Mesenchymal stem cell (in vitro differentiated cells and primary cell): ENCODE results near the gene LMLN.

Experiments used
- DNase-seq: peaks from one replicate; pipeline ENCODE4 v3.0.0-alpha.2; 2013
- H2AFZ ChIP-seq: one replicate; pipeline ENCODE4 v1.6.1; 2013; ENCODE audit warnings: low read depth, mild to moderate bottlenecking, control low read depth, inconsistent platforms, low read length, moderate library complexity
- H2AK5ac ChIP-seq: 2 replicates; pipeline ENCODE4 v1.6.1; 2013; ENCODE audit warnings: low read length, moderate library complexity, mild to moderate bottlenecking, inconsistent platforms; ENCODE audit not compliant: severe bottlenecking
- H2BK120ac ChIP-seq: one replicate; pipeline ENCODE4 v1.6.1; 2013; ENCODE audit warnings: low read depth, mild to moderate bottlenecking, inconsistent platforms, low read length, moderate library complexity
- H2BK12ac ChIP-seq, 2 experiments: one replicate each; pipeline ENCODE4 v1.6.1; 2013; ENCODE audit warnings: inconsistent platforms in 2 of 2, low read length in 2 of 2, mild to moderate bottlenecking in 2 of 2, moderate library complexity in 2 of 2, control low read depth in 1 of 2
- H2BK15ac ChIP-seq: one replicate; pipeline ENCODE4 v1.6.1; 2013; ENCODE audit warnings: mild to moderate bottlenecking, low read depth, inconsistent platforms; ENCODE audit not compliant: poor library complexity, severe bottlenecking
- H2BK5ac ChIP-seq: 2 replicates; pipeline ENCODE4 v1.6.1; 2013; ENCODE audit warnings: low read depth, mild to moderate bottlenecking, low read length, control low read depth, inconsistent platforms; ENCODE audit not compliant: poor library complexity, severe bottlenecking
- H3K14ac ChIP-seq, 2 experiments: one replicate each; pipeline ENCODE4 v1.6.1; 2013; ENCODE audit warnings: inconsistent platforms in 2 of 2, low read length in 2 of 2, control low read depth in 1 of 2, mild to moderate bottlenecking in 1 of 2, moderate library complexity in 1 of 2
- H3K18ac ChIP-seq, 2 experiments: one replicate each; pipeline ENCODE4 v1.6.1; 2013; ENCODE audit warnings: inconsistent platforms in 2 of 2, low read length in 2 of 2, control low read depth in 1 of 2, low read depth in 1 of 2, mild to moderate bottlenecking in 1 of 2
- H3K23ac ChIP-seq, 2 experiments: one replicate each; pipeline ENCODE4 v1.6.1; 2013; ENCODE audit warnings: inconsistent platforms in 2 of 2, low read length in 2 of 2, mild to moderate bottlenecking in 2 of 2, moderate library complexity in 2 of 2, control low read depth in 1 of 2
- H3K27ac ChIP-seq: 2 replicates; pipeline ENCODE4 v1.5.1; 2013; ENCODE audit warnings: mild to moderate bottlenecking, moderate library complexity, low read length, control low read depth, inconsistent platforms; ENCODE audit not compliant: poor library complexity, severe bottlenecking
- H3K27me3 ChIP-seq, 2 experiments: 2 replicates each; pipeline versions ENCODE4 v1.6.1 to v1.7.0; 2013; ENCODE audit warnings: low read length in 2 of 2, mild to moderate bottlenecking in 2 of 2, moderate library complexity in 2 of 2, control low read depth in 1 of 2, inconsistent platforms in 1 of 2; ENCODE audit not compliant: control insufficient read depth in 1 of 2, insufficient read depth in 1 of 2
- H3K36me3 ChIP-seq, 2 experiments: 2 replicates each; pipeline versions ENCODE4 v1.6.1 to v1.7.0; 2013; ENCODE audit warnings: low read length in 2 of 2, control low read depth in 1 of 2, inconsistent platforms in 1 of 2, low read depth in 1 of 2, mild to moderate bottlenecking in 1 of 2; ENCODE audit not compliant: insufficient read depth in 2 of 2, control insufficient read depth in 1 of 2
- H3K4ac ChIP-seq, 2 experiments: one replicate each; pipeline ENCODE4 v1.6.1; 2013; ENCODE audit warnings: inconsistent platforms in 2 of 2, low read length in 2 of 2, mild to moderate bottlenecking in 2 of 2, moderate library complexity in 2 of 2, control low read depth in 1 of 2, low read depth in 1 of 2
- H3K4me1 ChIP-seq: 2 replicates; pipeline ENCODE4 v1.6.1; 2013; ENCODE audit warnings: low read depth, low read length, control low read depth; ENCODE audit not compliant: control insufficient read depth, insufficient read depth
- H3K4me2 ChIP-seq: 2 replicates; pipeline ENCODE4 v1.6.1; 2013; ENCODE audit warnings: low read length, mild to moderate bottlenecking, inconsistent platforms; ENCODE audit not compliant: poor library complexity, severe bottlenecking
- H3K4me3 ChIP-seq, 2 experiments: 2 replicates each; pipeline versions ENCODE4 v1.5.1 to v1.7.0; 2013; ENCODE audit warnings: low read length in 2 of 2, mild to moderate bottlenecking in 2 of 2, control low read depth in 1 of 2, low read depth in 1 of 2; ENCODE audit not compliant: insufficient read depth in 1 of 2
- H3K79me1 ChIP-seq: replicated peaks from 2 replicates; pipeline ENCODE4 v1.6.1; 2013; ENCODE audit warnings: mild to moderate bottlenecking, control low read depth, low read length, inconsistent platforms; ENCODE audit not compliant: poor library complexity, severe bottlenecking
- H3K9ac ChIP-seq: 2 replicates; pipeline ENCODE4 v1.7.0; 2013; ENCODE audit warnings: mild to moderate bottlenecking, low read length, moderate library complexity
- H3K9me3 ChIP-seq: 2 replicates; pipeline ENCODE4 v1.7.0; 2013; ENCODE audit warnings: mild to moderate bottlenecking, low read length; ENCODE audit not compliant: control insufficient read depth
- H4K8ac ChIP-seq: one replicate; pipeline ENCODE4 v1.6.1; 2013; ENCODE audit warnings: inconsistent platforms, mild to moderate bottlenecking, low read length, moderate library complexity
- H4K91ac ChIP-seq: one replicate; pipeline ENCODE4 v1.6.1; 2013; ENCODE audit warnings: mild to moderate bottlenecking, low read length, inconsistent platforms
- WGBS: methylation state at CpG from one replicate; pipeline ENCODE4 v1.1.7; 2013; ENCODE audit warnings: mixed read lengths; 5-methylcytosine and 5-hydroxymethylcytosine counted together

Gene LMLN

DNA sequence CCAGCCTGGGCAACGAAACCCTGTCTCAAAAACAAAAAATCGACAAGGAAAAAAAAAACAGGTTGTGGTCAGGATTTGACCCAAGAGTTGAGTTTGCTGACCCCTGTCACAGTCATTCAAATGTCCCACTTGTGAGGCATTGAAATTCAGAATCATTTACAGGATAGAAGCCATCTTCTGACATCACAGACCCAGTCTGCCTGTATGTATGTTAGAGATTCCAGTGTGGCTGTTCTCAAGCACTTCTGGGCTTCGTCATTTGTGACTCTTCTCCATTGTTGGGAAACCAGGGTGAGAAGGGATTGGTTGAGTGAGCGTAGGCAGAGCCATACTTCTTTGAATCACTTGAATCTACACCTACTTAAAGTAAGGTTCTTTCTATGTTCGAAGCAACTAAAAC lies 57.1 kb downstream of the LMLN start:
- Histone ChIP-seq H3K4ac (no peak overlapping the region), H4K91ac (no peak overlapping the region), H3K14ac (no peak overlapping the region), H3K4me3 (no peak overlapping the region), H3K79me1 (no peaks in the 10 kb centered on the region), H3K27ac (no peak overlapping the region), H2AK5ac (no peak overlapping the region), H3K4me1 (peaks cover 3% of the 10 kb centered on the region), H3K18ac (no peak overlapping the region), H2BK5ac (no peak overlapping the region), H2BK15ac (no peak overlapping the region), H2AFZ (no peak overlapping the region), H2BK12ac (no peak overlapping the region), H3K9me3 (no peaks in the 10 kb centered on the region), H3K23ac (no peak overlapping the region), H3K27me3 (no peaks in the 10 kb centered on the region), H2BK120ac (no peak overlapping the region), H3K4me2 (no peak overlapping the region), H3K36me3 (peaks cover 0 to 8% of the 10 kb centered on the region in 2 experiments), H4K8ac (no peak overlapping the region), H3K9ac (no peak overlapping the region)
- whole genome bisulfite sequencing, result 70% methylated on average over 3 of the region's 5 CpGs
- DNase-seq, result no peak

GRCh38 chr3:198018416-198018815 lies 58.4 kb downstream of the LMLN start:
- Histone ChIP-seq H3K14ac (no peak overlapping the region), H4K91ac (no peak overlapping the region), H2BK15ac (no peak overlapping the region), H3K4me2 (no peak overlapping the region), H2BK120ac (no peak overlapping the region), H2BK12ac (no peak overlapping the region), H3K9ac (no peak overlapping the region), H3K23ac (no peak overlapping the region), H3K4ac (no peak overlapping the region), H3K18ac (no peak overlapping the region), H2AFZ (no peak overlapping the region), H3K27ac (no peak overlapping the region), H3K36me3 (peaks cover 0 to 20% of the 10 kb centered on the region in 2 experiments), H3K79me1 (no peaks in the 10 kb centered on the region), H2AK5ac (no peak overlapping the region), H3K27me3 (no peaks in the 10 kb centered on the region), H2BK5ac (no peak overlapping the region), H3K9me3 (no peaks in the 10 kb centered on the region), H3K4me1 (peaks cover 3% of the 10 kb centered on the region), H4K8ac (no peak overlapping the region), H3K4me3 (no peak overlapping the region)
- 67% methylated on average over 1 of the region's 4 CpGs for WGBS
- DNase-seq, result no peak

- no peak overlapping the region for H2BK15ac ChIP-seq
- no peak overlapping the region for H2AFZ ChIP-seq
- H3K9me3 ChIP-seq, result no peaks in the 10 kb centered on the region
- no peak for DNase-seq
- H4K8ac ChIP-seq, result no peak overlapping the region
- H3K4me3 ChIP-seq, result no peak overlapping the region
- H2BK12ac ChIP-seq, result no peak overlapping the region
- H3K14ac ChIP-seq, result no peak overlapping the region
- H3K23ac ChIP-seq, result no peak overlapping the region
- H3K18ac ChIP-seq, result no peak overlapping the region
- no peak overlapping the region for H3K9ac ChIP-seq
- H2BK120ac ChIP-seq, result no peak overlapping the region
- no peak overlapping the region for H3K4me2 ChIP-seq
- H4K91ac ChIP-seq, result no peak overlapping the region
- H3K27ac ChIP-seq, result no peak overlapping the region
- peaks cover 0 to 20% of the 10 kb centered on the region in 2 experiments for H3K36me3 ChIP-seq
- WGBS, result 91% methylated on average over 2 of the region's 2 CpGs
- no peak overlapping the region for H3K4ac ChIP-seq
- H3K79me1 ChIP-seq, result no peaks in the 10 kb centered on the region
- no peak overlapping the region for H2BK5ac ChIP-seq
- no peaks in the 10 kb centered on the region for H3K27me3 ChIP-seq
- H3K4me1 ChIP-seq, result peaks cover 3% of the 10 kb centered on the region
- H2AK5ac ChIP-seq, result no peak overlapping the region
These were observed 59.1 kb downstream of the LMLN start for GRCh38 chr3:198019115-198019514.

GRCh38 chr3:198021320-198021719 lies 61.3 kb downstream of the LMLN start:
- H2BK12ac ChIP-seq, result no peak overlapping the region
- no peak overlapping the region for H2BK15ac ChIP-seq
- no peaks in the 10 kb centered on the region for H3K9me3 ChIP-seq
- H3K18ac ChIP-seq, result no peak overlapping the region
- no peaks in the 10 kb centered on the region for H3K27me3 ChIP-seq
- H3K9ac ChIP-seq, result no peak overlapping the region
- no peaks in the 10 kb centered on the region for H3K4me1 ChIP-seq
- H3K36me3 ChIP-seq, result peaks cover 0 to 27% of the 10 kb centered on the region in 2 experiments
- H4K8ac ChIP-seq, result no peak overlapping the region
- no peak overlapping the region for H3K4me2 ChIP-seq
- no peaks in the 10 kb centered on the region for H3K79me1 ChIP-seq
- DNase-seq, result no peak
- no peak overlapping the region for H2AFZ ChIP-seq
- H3K4me3 ChIP-seq, result no peak overlapping the region
- H3K23ac ChIP-seq, result no peak overlapping the region
- 93% methylated on average over 4 of the region's 5 CpGs for WGBS
- H3K14ac ChIP-seq, result no peak overlapping the region
- no peak overlapping the region for H3K27ac ChIP-seq
- no peak overlapping the region for H2BK120ac ChIP-seq
- no peak overlapping the region for H3K4ac ChIP-seq
- no peak overlapping the region for H2BK5ac ChIP-seq
- H2AK5ac ChIP-seq, result no peak overlapping the region
- H4K91ac ChIP-seq, result no peak overlapping the region
